Neural crest cell (in vitro differentiated cells): Measurements from ENCODE around the gene SNAI1. TPM values are rescaled to one million over a fixed set of nuclear protein-coding genes. Genes with fewer than 3 reads are reported as not detected.
A peak's percentile ranks its signal among the peaks of the same experiment; 100 is the strongest.
"Not testable (repeated sequence)": the region's sequence is repeated elsewhere in the genome, so short reads cannot be mapped to it uniquely, and the experiment has no call there.

Source experiments
- DNase-seq: peaks from one replicate; pipeline ENCODE4 v3.0.0; 2021; ENCODE audit warnings: low read depth, mixed read lengths, low spot score
- H3K27ac Mint-ChIP-seq: one replicate; pipeline ENCODE4 v1.8.0; 2021; ENCODE audit warnings: mild to moderate bottlenecking, mixed read lengths; ENCODE audit not compliant: unreplicated experiment
- H3K27me3 Mint-ChIP-seq: 2 replicates; pipeline ENCODE4 v1.8.0; 2021; ENCODE audit warnings: low read depth, mild to moderate bottlenecking, mixed read lengths
- H3K36me3 Mint-ChIP-seq: 2 replicates; pipeline ENCODE4 v1.8.0; 2021; ENCODE audit warnings: low read depth, mild to moderate bottlenecking, mixed read lengths
- H3K4me1 Mint-ChIP-seq: 2 replicates; pipeline ENCODE4 v1.8.0; 2021; ENCODE audit warnings: mixed read lengths
- H3K4me3 Mint-ChIP-seq: one replicate; pipeline ENCODE4 v1.8.0; 2021; ENCODE audit warnings: mild to moderate bottlenecking, mixed read lengths
- H3K9me3 Mint-ChIP-seq: 2 replicates; pipeline ENCODE4 v1.8.0; 2021; ENCODE audit warnings: mixed read lengths
- CTCF ChIP-seq: fragments of 200-600 bp; sonication (generic); conservative IDR thresholded peaks from 2 replicates; pipeline ENCODE4 v1.5.0; 2021; ENCODE audit warnings: antibody characterized with exemption, mild to moderate bottlenecking
- total RNA-seq: library from RNA; stranded (reverse); gene quantifications from 2 replicates; pipeline ENCODE4 v1.2.1, GENCODE V29; 2021

Gene SNAI1
- total RNA-seq, 1 donor from 2014 or later = 12.5 TPM

DNA sequence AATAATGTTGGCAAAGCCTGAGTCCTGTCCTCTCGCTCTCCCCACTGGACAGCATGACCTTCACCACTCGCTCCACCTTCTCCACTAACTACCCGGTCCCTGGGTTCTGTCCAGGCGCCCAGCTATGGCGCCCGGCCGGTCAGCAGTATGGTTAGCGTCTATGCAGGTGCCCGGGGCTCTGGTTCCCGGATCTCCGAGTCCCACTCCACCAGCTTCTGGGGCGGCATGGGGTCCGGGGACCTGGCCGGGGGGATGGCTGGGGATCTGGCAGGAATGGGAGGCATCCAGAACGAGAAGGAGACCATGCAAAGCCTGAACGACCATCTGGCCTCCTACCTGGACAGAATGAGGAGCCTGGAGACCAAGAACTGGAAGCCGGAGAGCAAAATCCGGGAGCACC is 26.1 kb upstream of the SNAI1 start:
- Mint-ChIP-seq H3K27ac (no peak overlapping the region), H3K4me1 (peaks cover 4% of the 10 kb centered on the region), H3K27me3 (no peaks in the 10 kb centered on the region), H3K9me3 (no peaks in the 10 kb centered on the region), H3K4me3 (no peak overlapping the region), H3K36me3 (peaks cover 39% of the 10 kb centered on the region)
- TF ChIP-seq CTCF = no peak
- no peak for DNase-seq

DNA sequence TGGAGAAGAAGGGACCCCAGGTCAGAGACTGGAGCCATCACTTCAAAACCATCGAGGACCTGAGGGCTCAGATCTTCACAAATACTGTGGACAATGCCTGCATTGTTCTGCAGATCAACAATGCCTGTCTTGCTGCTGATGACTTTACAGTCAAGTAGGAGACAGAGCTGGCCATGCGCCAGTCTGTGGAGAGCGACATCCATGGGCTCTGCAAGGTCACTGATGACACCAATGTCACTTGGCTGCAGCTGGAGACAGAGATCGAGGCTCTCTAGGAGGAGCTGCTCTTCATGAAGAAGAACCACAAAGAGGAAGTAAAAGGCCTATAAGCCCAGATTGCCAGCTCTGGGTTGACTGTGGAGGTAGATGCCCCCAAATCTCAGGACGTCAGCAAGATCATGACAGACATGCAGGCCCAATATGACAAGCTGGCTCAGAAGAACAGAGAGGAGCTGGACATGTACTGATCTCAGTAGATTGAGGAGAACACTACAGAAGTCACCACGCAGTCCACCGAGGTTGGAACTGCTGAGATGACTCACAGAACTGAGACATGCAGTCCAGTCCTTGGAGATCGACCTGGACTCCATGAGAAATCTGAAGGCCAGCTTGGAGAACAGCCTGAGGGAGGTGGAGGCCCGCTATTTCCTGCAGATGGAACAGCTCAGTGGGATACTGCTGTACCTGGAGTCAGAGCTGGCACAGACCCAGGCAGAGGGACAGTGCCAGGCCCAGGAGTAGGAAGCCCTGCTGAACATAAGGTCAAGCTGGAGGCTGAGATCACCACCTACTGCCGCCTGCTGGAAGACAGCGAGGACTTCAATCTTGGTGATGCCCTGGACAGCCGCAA is 25.5 kb upstream of the SNAI1 start:
- not testable (repeated sequence) for DNase-seq, H3K27ac Mint-ChIP-seq, H3K4me3 Mint-ChIP-seq, H3K27me3 Mint-ChIP-seq, H3K4me1 Mint-ChIP-seq, H3K9me3 Mint-ChIP-seq
- H3K36me3 Mint-ChIP-seq = peaks cover 36% of the 10 kb centered on the region

GRCh38 chr20:49961413-49961812 is 21.4 kb upstream of the SNAI1 start:
- H3K27me3 Mint-ChIP-seq = no peaks in the 10 kb centered on the region
- TF ChIP-seq CTCF = no peak

DNA sequence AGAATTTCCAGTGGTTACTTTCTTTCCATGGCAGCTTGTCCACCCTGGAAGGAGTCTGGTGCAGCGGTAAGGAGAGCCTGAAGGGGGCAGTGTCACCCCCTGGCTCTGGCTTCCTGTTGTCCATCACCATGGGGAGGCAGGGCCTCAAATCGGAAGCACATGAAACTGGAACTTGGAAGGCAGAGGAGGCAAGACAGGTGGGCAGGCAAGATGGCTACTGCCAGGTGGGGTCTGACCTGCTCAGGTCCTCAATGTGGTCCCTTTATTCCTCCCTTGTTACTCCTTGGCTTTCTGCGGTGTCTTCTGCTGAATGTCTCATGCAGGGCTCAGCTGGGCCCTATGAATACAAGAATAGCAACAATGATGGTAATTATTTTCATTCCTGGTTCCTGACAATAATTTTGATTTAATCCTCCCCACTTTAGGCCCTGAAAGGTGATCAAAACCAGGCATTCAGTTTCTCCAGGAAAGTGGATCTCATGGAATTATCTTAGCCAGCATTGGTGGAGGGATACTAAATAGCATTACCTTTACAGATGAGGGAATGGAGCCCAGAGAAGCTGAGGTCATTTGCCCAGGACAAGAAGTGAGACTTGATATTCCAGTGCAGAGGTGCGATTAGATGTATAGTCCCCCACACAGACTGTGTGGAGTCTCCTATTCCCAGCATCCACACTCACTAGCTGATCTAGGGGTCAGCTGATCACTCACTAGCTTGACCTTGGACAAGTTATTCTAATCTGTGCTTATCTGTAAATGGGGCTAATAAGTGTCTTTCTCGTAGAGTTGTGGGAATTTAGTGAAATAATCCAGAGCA is 17.6 kb upstream of the SNAI1 start:
- H3K27me3 Mint-ChIP-seq = no peaks in the 10 kb centered on the region
- H3K4me1 Mint-ChIP-seq = peaks cover 4% of the 10 kb centered on the region
- no peak overlapping the region for H3K27ac Mint-ChIP-seq
- peak; percentile 57 for DNase-seq
- no peak overlapping the region for H3K4me3 Mint-ChIP-seq
- no peaks in the 10 kb centered on the region for H3K9me3 Mint-ChIP-seq
- H3K36me3 Mint-ChIP-seq = peaks cover 4% of the 10 kb centered on the region
- TF ChIP-seq CTCF = peak; percentile 71

More at GRCh38 chr20:49961413-49961812, 21.4 kb upstream of the SNAI1 start:
- DNase-seq = no peak
- Mint-ChIP-seq H3K4me1 (peaks cover 4% of the 10 kb centered on the region), H3K36me3 (peaks cover 25% of the 10 kb centered on the region), H3K4me3 (no peak overlapping the region), H3K9me3 (no peaks in the 10 kb centered on the region), H3K27ac (no peak overlapping the region)

DNA sequence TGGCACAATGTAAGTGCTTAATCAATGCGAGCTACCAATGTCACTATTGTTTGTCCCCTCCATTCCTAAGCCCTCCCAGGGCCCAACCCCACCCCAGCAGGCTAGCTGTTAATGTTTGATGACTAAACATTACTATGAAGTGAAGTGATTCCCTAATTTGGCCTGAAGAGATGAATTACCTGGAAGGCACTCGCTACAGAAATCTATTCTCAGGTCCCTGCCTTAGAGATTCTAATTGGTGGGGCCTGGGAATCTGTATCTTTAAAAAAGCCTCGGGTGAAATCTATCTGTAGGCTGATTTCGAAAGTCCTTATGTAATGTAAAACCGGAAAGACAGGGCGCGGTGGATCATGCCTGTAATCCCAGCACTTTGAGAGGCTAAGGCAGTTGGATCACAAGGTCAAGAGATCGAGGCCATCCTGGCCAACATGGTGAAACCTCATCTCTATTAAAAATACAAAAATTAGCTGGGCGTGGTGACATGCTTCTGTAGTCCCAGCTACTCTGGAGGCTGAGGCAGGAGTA is 16.9 kb upstream of the SNAI1 start:
- Mint-ChIP-seq H3K4me3 (no peak overlapping the region), H3K4me1 (peaks cover 4% of the 10 kb centered on the region), H3K27me3 (no peaks in the 10 kb centered on the region), H3K36me3 (peaks cover 4% of the 10 kb centered on the region), H3K27ac (no peak overlapping the region), H3K9me3 (no peaks in the 10 kb centered on the region)
- no peak for DNase-seq
- no peak for TF ChIP-seq CTCF
